HG03575 (cell line): ENCODE data around the gene G6PC1.
"Not testable (repeated sequence)": the region's sequence is repeated elsewhere in the genome, so short reads cannot be mapped to it uniquely, and the experiment has no call there.

Experiments used
- ATAC-seq: cut with Tn5 transposase; IDR thresholded peaks from one replicate; pipeline ENCODE4 v1.9.1; 2021; ENCODE audit not compliant: unreplicated experiment, insufficient number of reproducible peaks, low FRiP score; ENCODE audit errors: extremely low read depth

G6PC1 gene

GRCh38 chr17:42920922-42921321 is 20.3 kb downstream of the G6PC1 start:
- no peak for ATAC-seq

DNA sequence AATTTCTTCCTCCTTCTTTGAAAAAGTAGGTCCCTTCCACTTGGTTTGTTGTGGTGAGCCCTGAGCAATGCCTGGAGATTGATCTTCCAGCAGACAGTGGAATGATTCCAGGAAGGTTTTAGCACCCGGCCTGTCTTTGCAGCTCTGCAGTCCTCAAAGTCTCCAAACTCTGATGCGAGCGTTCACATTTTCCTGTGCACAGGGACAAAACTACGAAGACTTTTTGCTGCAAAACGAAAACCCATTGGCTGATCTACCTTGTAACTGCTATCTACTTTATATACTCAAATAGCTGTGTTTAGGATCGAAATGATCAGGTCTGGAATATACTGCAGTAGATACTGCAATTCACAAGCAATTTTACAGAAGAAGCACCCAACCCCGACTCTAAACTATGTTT is 21.7 kb downstream of the G6PC1 start:
- ATAC-seq = no peak

- not testable (repeated sequence) for ATAC-seq
Measured at GRCh38 chr17:42923472-42923871, 22.9 kb downstream of the G6PC1 start.

DNA sequence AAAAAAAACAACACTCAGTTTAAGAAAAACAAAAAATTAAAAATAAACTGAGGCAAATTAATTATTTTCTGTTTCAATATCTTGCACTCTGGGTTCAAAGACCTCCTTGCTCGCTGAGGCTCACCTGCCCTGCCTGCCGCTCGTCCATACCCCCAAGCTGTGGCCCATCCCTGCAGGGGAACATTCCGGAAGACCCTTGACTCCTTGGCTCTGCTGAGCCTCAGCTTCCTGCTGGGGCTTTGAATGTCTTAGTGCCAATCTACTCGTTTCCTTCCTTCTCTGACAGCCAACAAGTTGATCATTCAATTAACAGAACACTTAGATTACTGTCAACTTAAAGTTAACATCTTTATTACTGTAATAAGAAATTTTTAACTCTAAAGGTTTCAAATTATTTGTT is 24.3 kb downstream of the G6PC1 start:
- ATAC-seq = no peak

- no peak for ATAC-seq
Measured at GRCh38 chr17:42928714-42929496, 28.3 kb downstream of the G6PC1 start.

DNA sequence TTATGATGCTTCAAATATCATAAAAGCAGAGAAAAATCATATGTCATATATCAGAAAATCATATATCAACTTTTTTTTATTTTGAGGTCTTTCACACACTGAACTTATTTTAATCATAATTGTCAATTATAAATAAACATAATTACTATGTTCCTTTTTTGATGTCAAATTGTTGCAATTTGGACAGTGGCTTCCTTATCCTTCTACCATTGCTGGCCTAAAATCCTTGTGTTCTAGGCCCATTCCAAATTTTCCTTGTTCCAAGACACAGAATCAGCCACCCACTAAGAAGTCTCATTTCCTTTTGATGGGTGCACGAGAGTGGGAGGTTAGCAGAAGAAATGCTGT is 28.9 kb downstream of the G6PC1 start:
- no peak for ATAC-seq

GRCh38 chr17:42937712-42938596 is 37.4 kb downstream of the G6PC1 start:
- ATAC-seq = no peak

- no peak for ATAC-seq
Measured at GRCh38 chr17:42944211-42944610, 43.6 kb downstream of the G6PC1 start.

- no peak for ATAC-seq
Measured at GRCh38 chr17:42946812-42947211, 46.2 kb downstream of the G6PC1 start.

- no peak for ATAC-seq
Measured at GRCh38 chr17:42950044-42950783, 49.6 kb downstream of the G6PC1 start.
